Ovary (tissue), 3 donors: Measurements from ENCODE around the gene PRKCSH.

Experiments used
- EP300 ChIP-seq: sonication (generic); formaldehyde crosslinking; IDR thresholded peaks from one replicate; pipeline ENCODE4 v1.6.1; 2017; ENCODE audit warnings: antibody characterized with exemption
- TF ChIP-seq, protein P1 (sequence below), 3 donors: fragments of 450-650 bp in 2 of 3; fragments of 200-600 bp in 1 of 3; IDR thresholded peaks; one replicate each; pipeline versions ENCODE4 v1.5.1 to v1.8.0; 2016 to 2022; ENCODE audit warnings: antibody characterized with exemption in 3 of 3, mild to moderate bottlenecking in 1 of 3
- donor health status: DM: no; HTN: no; CAD: no.

DNA sequence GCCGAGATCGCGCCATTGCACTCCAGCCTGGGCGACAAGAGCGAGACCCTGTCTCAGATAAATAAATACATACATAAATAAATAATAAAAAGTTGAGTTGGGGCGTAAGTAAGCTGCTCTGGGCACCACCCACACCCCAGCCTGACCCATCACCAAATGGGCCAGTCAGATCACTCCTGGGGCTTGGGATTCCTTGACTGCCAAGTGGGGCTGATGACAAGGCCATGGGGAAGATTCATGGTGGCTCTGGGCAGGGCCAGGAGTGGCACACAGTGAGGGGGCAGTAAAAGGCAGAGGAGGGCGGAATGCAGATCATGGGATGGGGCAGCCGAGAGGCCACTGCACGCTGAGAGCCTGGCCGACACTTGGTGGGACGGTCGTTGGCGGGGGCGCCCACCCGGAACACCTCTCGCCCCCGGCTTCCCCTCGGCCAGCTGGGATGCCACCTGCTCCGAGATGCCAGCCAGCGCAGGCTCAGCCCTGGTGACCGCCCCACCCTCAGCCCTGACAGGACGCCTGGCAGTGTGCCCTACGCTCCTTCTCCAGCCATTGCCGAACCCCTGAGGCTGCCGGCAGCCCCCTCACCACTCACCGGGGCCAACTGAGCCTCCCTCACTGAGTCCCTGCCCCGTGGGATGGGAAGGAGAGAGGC lies 59.3 kb downstream of the PRKCSH start:
- TF ChIP-seq EP300 = no peak
- TF ChIP-seq, protein P1, sequence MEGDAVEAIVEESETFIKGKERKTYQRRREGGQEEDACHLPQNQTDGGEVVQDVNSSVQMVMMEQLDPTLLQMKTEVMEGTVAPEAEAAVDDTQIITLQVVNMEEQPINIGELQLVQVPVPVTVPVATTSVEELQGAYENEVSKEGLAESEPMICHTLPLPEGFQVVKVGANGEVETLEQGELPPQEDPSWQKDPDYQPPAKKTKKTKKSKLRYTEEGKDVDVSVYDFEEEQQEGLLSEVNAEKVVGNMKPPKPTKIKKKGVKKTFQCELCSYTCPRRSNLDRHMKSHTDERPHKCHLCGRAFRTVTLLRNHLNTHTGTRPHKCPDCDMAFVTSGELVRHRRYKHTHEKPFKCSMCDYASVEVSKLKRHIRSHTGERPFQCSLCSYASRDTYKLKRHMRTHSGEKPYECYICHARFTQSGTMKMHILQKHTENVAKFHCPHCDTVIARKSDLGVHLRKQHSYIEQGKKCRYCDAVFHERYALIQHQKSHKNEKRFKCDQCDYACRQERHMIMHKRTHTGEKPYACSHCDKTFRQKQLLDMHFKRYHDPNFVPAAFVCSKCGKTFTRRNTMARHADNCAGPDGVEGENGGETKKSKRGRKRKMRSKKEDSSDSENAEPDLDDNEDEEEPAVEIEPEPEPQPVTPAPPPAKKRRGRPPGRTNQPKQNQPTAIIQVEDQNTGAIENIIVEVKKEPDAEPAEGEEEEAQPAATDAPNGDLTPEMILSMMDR (IDR thresholded peaks at IDR 0.05) = no peak
